Measurements from ENCODE around the gene OLIG2. TPM values are rescaled to one million over a fixed set of nuclear protein-coding genes. Genes with fewer than 3 reads are reported as not detected.

OLIG2 gene
- total RNA-seq, 1 experiment from 2014 or later: not detected

DNA sequence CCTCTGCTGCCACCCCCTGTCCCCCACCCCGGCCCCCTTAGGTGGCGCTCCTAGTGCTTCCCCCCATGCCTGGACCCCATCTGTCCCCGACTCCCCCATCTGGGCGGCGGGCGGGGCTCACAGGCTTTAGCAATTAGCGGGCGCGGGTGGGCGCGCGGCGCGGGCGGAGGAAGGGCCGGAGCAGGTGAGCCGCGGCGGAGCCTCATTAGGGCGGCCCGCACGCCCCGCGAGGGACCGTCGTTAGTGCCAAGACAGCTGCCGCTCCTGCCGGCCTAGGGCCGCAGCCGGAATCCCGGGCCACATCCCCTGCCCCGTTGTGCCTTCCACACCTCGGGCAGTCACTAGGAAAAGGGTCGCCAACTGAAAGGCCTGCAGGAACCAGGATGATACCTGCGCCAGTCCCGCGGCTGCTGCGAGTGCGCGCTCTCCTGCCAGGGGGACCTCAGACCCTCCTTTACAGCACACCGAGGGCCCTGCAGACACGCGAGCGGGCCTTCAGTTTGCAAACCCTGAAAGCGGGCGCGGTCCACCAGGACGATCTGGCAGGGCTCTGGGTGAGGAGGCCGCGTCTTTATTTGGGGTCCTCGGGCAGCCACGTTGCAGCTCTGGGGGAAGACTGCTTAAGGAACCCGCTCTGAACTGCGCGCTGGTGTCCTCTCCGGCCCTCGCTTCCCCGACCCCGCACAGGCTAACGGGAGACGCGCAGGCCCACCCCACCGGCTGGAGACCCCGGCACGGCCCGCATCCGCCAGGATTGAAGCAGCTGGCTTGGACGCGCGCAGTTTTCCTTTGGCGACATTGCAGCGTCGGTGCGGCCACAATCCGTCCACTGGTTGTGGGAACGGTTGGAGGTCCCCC lies 7.6 kb downstream of the OLIG2 start:
- DNase-seq (ENCODE audit: low read depth): no peak

DNA sequence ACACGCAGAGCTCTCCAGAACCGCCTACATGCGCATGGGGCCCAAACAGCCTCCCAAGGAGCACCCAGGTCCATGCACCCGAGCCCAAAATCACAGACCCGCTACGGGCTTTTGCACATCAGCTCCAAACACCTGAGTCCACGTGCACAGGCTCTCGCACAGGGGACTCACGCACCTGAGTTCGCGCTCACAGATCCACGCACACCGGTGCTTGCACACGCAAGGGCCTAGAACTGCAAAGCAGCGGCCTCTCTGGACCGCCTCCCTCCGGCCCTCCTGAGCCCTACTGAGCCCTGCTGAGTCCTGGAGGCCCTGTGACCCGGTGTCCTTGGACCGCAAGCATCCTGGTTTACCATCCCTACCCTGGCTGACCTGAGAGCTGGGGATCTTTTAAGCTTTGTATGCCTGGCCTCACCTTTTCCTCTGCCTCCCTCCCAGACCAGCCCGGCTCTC lies 8.3 kb downstream of the OLIG2 start:
- no peak for DNase-seq (ENCODE audit: low read depth)

DNA sequence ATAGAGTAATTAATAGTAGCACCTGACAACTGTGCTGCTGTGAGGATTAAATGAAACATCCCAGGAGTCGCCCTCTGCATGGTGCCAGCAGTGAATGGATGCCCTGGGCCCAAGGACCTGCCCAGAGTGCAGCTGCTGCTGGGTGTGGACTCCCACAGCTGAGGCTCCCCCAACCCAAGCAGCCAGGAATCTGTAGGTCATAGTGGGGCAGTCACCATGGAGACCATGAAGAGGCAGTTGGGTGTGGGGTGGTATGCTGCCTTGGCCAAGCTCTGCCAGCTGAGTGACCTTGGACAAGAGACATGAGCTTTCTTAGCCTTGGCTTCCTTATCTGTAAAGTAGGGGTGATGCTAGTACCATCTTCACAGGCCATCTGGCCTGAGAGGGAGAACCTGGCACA lies 9.4 kb downstream of the OLIG2 start:
- no peak for DNase-seq (ENCODE audit: low read depth)

DNA sequence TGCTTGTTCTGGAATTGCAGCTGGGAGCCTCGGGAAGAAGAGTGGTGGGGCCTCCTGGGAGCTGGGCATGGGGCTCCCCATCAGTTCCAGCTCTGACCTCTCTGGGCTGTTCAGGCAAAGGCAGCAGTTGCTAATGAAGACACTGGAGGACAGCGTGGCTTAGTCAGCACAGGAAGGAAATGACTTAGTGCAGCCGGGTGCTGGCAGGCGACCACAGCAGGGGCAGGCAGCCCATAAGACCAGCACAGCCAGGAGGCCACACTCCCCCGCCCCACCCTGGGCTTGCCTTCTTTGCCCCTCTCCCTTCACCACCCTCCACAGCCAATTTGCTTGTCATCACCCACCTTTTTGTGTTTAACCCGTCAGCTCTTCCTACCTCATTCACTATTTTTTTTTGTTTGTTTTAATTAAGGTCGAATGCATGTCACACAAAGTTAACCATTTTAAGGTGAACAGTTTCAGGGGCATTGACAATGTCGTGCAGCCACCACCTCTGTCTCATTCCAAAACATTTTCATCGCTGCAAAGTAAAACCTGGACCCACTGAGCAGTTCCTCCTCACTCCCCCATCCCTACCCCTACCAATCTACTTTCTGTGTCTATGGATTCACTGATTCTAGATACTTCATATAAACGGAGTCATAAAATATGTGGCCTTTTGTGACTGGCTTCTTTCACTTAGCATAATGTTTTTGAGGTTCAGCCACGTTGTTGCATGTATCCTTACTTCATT lies 10.9 kb downstream of the OLIG2 start:
- DNase-seq (ENCODE audit: low read depth): peak; percentile 79

DNA sequence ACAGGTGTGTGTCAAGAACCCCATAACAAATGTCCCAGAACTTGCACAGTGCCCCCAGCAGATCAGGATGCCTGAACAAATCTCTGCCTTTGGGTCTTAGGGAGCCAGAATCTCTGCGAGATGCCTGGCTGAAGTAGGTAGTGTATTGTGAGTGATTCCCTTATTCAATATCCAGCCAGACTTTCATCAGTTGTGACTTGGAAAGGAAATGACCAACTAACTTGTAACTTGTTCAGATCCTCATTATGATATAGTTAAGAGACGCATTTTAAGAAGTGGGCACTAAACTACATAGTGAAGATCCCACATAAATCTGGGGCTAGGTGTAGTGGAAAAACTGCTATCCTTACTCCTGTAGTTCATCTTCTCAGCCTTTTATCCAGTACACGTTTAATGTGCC lies 11.8 kb downstream of the OLIG2 start:
- DNase-seq (ENCODE audit: low read depth): no peak

DNA sequence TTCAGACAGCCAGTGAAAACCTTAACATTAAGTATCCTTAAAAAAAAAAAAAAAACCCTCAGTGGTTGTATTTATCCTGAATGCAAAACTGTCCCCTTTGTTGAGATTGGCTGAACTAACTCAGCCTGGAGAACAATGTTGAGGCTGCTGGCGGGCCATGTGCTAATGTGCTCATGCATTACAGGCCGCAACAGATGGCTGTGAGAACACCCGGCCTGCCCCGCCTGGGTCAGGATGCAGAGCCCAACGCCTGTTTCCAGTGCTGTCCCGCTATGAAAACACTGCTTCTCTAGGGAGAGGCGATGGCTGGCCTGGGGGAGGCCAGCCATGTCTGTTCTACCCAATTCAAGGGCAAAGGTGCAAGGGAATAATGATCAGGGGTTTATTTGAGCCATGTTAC lies 13.8 kb downstream of the OLIG2 start:
- DNase-seq (ENCODE audit: low read depth): no peak

DNA sequence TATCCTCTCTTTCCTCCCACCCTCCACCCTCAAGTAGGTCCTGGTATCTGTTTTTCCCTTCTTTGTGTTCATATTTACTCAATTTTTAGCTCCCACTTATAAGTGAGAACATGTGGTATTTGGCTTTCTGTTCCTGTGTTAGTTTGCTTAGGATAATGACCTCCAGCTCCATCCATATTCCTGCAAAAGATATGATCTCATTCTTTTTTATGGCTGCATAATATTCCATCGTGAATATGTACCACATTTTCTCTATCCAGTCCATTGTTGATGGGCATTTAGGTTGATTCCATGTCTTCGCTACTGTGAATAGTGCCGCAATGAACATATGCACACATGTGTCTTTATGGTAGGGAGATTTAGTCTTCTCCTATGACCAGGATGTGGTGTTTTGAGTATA lies 14.5 kb downstream of the OLIG2 start:
- no peak for DNase-seq (ENCODE audit: low read depth)

DNA sequence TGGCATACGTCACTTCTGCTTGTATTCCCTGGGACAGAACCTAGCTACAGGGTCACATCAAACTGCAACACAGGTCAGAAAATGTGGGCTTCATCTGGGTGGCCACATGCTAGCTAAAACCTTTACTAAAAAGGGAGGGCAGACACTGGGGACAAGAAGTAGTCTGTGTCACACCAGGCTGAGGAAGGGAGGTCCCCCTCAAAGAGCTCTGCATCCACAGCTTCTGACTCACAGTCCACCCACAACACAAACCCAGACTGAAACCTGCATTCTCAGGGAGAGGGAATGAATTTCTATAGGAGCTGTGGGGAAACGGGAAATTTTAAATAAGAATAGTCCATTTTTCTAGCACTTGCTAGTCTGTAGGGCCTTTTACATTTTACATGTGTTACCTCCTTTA lies 16.2 kb downstream of the OLIG2 start:
- peak; percentile 55 for DNase-seq (ENCODE audit: low read depth)

DNA sequence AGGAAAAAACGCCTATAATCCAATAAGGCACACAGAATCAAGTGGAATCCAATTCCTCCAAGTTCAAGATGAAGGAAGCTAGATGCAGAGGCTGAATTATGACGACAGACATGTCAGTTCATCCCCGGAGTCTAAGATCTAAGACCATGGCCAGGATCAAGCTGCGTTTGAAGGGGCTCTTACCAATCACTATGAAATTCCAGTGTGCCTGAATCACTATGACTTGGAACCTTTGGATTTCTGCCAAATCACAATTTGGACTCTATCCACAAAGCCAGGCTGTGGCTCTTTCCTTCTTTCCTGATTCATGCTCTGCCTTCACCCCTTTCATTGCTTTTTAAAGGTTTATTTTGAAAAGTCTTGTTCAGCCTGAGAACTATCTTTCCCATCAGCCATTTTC lies 17.1 kb downstream of the OLIG2 start:
- DNase-seq (ENCODE audit: low read depth): peak; percentile 96

DNA sequence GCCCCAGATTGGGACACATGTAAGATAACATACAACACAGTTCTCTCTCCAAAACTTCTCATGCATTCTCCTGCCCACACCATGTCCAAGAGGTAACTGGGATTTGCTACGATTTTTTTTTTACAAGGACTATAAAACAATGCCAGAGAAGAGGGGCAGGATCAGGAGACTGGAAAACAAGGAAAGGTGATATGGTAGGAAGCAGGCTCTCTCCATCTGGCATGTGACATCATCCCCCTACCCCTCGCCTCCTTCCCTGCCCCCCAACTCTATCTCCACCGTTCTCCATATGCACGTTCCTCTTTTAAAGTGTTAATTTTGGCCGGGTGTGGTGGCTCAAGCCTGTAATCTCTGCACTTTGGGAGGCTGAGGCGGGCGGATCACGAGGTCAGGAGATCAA lies 20.7 kb downstream of the OLIG2 start:
- DNase-seq (ENCODE audit: low read depth): no peak

DNA sequence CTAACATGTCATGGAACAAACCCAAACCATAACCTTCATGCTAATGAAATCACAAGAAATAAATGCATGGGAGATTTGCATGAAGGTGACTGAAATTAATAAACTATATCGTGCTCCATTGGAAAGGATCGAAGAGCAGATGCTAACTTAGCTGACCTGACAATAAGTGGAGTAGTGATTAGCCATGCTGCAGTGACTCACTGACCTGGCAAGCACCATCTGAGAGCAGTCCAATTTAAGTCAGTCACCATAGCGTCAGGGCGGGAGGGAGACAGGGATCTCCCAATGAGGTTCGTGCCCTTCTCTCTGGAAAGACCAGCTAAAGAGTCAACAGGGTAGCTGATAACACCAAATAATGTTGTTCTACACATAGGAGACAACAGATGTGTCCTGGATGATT lies 21.5 kb downstream of the OLIG2 start:
- DNase-seq (ENCODE audit: low read depth): peak; percentile 79

DNA sequence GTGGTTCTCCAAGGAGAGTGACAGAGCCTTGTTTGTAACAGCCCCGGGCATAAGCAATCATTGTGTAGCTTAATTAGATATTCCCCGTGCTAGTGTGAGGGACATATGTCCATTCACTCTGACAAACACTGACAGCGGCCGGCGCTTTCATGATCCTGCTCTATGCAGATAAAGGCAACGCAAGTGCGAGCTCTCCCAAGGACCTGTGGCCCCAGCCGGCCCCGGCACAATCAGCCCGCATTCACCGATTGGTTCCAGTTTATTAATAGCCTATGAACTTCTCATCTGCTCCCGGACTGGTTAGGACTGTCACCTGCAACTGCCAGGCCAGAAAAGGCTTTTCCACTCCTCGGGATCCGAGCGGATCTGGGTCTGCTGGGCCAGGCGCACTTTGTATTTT lies 26.2 kb downstream of the OLIG2 start:
- no peak for DNase-seq (ENCODE audit: low read depth)

DNA sequence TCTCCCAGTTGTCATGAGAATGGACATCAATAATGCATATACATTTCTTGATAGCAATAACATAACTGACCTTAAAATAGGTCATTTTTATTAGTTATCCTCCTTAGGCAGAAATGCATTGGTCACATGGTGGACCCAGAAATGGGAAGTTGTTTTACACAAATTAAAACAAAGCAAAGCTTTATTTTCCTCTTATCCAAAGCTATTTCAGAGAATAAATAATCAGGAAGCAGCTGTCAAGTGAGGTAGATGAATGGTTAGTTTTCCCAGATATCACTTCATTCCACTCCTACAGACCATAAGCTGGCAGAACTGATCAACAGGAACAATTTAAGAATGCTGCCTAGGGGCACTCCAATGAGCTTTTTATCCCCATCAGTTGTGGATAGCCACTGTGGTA lies 28.2 kb downstream of the OLIG2 start:
- no peak for DNase-seq (ENCODE audit: low read depth)

DNA sequence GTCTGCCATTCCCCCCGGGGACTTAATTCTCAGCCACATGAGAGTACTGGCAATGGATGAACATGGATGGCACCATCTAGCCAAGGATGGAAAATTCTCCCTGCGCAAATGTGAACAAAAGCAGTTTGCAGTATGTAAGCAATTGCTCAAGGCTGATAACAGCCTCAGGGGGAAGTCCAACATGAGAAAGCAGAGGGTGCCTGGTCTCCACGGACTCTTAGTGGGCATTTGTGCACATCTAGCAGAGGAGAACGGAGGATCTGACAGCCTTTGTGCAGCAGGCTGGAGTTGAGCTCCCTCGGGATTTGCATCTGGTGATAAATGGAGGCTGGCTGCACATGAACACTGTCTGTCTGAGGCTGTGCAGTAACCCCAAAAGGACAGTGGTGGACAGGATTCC lies 30.3 kb downstream of the OLIG2 start:
- DNase-seq (ENCODE audit: low read depth): no peak

DNA sequence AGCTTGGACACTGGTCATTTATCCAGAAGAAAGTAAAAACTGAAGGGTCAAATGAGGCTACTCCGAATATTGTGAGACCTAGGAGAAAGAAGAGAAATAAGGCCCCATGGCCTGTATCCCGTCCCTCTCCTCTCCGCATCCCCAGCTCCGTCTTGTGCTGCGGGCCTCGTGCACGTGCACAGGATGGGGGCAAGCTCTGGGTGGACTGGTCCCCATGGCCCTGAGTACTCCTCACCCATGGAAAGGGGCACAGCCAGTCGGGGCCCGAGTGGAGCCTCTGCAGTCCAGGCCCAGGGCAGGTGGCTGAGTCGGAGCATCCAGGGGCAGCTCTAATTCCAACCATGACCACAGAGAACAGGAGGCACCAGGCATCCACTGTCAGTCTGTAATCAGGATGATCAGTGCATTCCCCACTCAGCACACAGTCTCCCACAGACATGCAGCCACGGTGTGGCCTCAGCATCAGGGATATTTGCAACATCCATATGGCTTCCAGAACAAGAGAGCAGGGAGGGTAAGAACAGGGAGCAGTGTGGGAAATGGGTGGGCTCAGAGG lies 31.7 kb downstream of the OLIG2 start:
- DNase-seq (ENCODE audit: low read depth): no peak

DNA sequence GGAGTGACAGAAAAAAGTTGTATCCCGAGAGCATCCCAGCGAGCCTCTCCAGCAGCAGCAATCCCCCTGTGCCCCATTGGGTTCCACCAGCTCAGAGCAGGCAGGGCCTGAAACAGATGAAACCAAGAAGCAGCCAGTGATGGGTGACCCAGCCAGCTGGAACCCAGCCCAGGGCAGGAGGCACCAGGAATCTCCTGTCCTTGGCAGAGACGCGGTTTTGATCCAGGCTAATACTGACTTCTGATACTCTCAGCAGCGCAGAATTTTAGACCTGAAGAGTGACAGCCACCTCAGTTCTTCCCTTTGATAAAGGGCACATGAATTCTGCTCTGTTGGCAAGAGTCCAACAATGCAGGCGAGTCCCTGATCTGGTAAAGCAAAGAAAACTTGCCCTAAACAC lies 32.8 kb downstream of the OLIG2 start:
- DNase-seq (ENCODE audit: low read depth): no peak

DNA sequence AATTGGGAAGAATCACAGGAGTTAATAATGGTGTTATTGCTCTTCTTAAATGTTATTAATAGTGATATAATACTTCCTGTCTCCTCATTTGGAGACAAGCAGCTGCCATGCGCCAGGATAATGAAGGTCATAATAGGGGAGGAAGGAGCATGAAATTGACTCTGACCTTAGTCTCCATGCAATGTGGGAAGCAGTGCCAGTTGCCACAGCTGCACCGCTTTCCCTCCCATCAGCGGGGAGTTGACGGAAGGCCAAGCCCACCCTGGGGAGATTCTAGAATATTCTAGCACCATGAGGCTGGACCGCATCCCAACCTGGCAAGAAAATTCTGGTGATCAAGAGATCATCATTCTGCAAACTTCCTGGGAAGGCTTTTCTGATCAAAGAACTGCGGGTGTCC lies 33.2 kb downstream of the OLIG2 start:
- DNase-seq (ENCODE audit: low read depth): no peak

DNA sequence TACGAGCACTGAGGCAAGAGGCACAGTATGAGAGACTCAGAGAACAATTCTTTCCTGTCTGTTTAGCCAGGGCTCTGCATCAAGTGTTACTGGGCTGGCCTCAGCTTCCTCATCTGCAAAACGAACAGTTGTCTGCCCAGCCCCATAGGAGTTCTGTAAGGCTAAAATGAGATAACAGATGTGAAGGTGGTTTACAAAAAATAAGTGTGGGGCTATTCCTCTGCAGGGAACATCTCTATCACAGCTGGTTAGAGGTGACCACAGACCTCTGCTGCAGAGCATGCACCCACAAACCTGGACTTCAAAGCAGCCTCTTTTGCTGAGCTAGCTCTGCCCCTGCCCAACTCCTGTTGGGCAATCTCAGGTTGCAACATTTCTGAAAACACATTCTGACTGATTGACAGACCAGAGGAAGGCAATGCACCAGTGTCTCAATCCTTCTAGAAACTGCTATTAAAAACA lies 33.7 kb downstream of the OLIG2 start:
- DNase-seq (ENCODE audit: low read depth): no peak

DNA sequence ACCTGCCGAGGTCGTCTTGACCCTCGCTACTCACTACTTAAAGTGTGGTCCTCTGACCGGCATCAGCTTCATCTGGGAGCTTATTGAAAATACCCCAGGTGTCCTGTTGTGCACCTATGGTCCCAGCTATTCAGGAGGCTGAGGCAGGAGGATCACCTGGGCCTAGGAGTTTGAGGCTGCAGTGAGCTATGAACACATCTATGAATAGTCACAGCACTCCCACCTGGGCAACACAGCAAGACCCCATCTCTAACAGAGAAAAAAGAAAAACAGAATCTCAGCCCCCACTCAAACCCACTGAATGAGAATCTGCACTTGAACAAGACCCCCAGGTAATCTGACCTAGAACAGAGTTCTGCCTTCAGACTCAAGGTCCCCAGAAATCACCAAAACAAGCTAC lies 35.5 kb downstream of the OLIG2 start:
- no peak for DNase-seq (ENCODE audit: low read depth)

DNA sequence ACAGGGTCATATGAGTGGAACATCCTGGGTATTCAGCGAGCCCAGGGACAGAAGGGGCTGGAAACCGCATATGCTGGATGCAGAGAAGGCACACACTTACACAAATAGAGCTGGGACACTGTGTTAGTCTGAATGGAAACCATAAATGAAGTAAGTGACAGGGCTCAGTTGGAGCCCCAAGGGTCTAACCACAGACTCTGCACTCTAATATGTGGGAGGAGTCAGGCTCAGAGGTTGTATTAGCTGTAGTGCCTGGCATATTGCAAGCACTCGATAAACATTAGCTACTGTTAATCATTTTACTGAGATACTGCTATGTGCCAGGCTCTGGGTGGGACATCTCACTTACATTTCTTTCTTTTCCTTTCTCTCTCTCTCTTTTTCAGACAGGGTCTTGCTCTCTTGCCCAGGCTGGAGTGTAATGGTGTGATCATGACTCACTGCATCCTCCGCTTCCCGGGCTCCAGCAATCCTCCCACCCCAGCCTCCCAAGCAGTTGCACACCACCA lies 37.7 kb downstream of the OLIG2 start:
- no peak for DNase-seq (ENCODE audit: low read depth)

DNA sequence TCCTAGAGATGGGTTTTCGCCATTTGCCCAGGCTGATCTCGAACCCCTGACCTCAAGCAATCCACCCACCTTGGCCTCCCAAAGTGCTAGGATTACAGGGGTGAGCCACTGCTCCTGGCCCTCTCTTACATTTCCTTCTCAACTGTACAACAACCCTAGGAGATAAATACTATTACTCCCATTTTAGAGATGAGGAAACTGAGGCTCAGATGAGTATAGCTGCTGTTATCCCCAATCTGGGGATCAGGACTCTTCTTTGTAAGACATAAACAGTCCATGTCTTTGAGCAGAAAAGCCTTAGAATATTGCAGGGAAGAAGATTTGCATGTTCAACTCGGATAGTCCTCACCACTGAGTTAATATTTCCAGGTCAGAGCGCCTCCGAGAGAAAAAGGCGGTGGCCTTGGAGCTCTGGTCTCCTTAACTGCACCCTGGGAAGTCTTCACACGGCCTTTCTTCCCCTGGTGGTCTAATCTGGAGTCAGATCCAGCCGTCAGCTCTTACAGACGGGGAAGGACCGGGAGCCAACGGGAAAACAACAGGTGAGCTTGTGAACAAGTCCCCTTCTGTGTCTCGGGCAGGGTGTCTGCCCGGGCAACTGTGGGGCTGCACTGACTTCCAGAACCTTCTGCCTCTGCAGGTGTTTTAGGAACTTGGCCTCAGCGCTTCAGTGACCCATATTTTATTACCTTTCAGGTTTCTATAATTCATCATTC lies 38.3 kb downstream of the OLIG2 start:
- DNase-seq (ENCODE audit: low read depth): no peak

All from M059J (cell line).